AG10803 (cell line): ENCODE measurements around the gene ARHGAP24.
A peak's percentile ranks its signal among the peaks of the same experiment; 100 is the strongest.

Experiments
- DNase-seq: peaks from one replicate; pipeline ENCODE4 v3.0.0; 2010; ENCODE audit warnings: low read depth
- H3K4me3 ChIP-seq: 2 replicates; pipeline ENCODE4 v1.5.1; 2011; ENCODE audit warnings: mild to moderate bottlenecking, low read length, control low read depth
- CTCF ChIP-seq: conservative IDR thresholded peaks from 2 replicates; pipeline ENCODE4 v1.5.1; 2011; ENCODE audit warnings: mild to moderate bottlenecking, low read length, control low read depth, inconsistent platforms

ARHGAP24 gene

DNA sequence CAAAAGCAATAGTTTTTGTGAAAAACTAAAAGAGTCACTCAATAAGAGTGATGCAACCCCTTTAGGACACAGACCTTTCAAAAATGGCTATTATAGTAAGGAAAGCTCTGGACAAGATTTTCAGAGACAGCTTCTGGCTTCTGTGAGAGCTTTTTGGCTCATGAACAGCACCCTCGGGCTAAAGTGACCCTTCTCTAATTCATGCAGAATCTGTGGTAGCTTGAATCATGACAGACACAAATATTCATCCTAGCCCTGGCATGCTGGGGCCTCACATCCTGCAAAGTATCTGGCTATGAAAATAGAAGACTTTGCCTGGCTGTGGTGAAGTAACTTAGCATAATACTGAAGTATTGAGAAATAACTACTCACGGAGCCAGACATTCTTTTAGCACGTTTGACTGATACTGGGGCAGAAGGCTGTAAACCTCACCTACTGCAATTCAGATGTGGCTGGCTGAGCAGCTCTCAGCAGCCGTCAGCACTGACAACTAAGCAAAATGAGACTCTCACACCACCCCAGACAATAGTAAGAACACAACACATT, 557.6 kb downstream of the ARHGAP24 start:
- no peak overlapping the region for H3K4me3 ChIP-seq
- peak; percentile 98 for DNase-seq
- no peak for TF ChIP-seq CTCF

DNA sequence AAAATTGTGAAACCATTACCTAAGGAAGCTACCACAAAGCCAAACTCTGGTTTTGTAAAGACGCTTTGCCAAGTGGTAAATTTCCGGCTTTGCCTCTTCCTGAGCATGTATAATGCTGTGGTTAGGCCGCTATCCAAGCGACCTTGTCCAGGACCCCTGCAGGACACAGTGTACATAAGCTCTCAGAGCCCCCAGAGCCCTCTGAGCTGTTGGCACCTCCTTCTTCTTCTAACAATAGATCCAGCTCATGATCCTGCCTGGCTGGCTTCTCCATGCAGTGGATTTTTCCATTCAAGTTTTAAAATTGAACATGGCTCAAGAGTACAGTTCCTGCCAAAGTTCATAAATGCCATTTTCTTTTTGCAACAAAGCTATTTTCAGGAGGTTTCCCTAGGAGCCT, 558.2 kb downstream of the ARHGAP24 start:
- DNase-seq, result peak; percentile 90
- peak overlapping the region; percentile 23 for H3K4me3 ChIP-seq
- no peak; the same call in 1 of the 2 replicates for TF ChIP-seq CTCF

GRCh38 chr4:86034616-86035015, 559.7 kb downstream of the ARHGAP24 start:
- no peak for DNase-seq
- no peak for TF ChIP-seq CTCF
- H3K4me3 ChIP-seq, result no peak overlapping the region

DNA sequence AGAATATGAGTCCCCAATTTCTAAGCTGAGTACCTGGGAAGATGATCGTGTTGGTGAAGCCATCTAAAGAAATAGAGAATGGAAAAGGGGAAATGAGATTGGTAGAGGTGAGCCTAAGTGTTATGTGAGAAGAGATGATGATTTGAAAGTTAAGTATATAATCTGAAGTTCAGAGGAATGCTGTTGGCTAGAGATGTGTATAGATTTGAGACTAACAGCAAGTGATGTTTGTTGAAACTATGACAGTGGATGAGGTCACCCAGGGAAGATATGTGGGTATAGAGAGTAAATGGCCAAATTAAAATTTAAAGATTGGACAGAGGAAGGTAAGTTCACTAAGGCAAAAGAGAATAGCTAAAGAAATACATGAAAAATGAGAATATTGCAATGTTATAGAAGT, 560.7 kb downstream of the ARHGAP24 start:
- TF ChIP-seq CTCF, result no peak
- H3K4me3 ChIP-seq, result no peak overlapping the region
- DNase-seq, result no peak

DNA sequence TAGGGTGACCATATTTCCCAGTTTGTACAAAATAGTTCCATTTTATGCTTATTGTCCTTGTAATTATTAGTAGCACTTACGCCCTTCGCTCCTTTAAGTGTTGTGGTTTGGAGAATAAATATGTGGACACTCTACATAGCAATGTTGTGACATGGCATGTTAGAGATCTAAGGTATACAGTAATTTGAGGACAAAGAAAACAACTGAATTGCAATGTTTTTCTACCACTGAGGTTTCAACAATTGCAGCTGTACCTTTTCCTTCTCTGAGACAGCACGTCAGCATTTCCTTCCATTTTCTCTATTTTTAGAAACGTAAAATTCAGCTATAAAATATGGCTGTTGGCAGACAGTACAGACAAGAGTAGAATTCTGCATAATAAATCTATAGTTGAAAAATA, 561.8 kb downstream of the ARHGAP24 start:
- no peak overlapping the region for H3K4me3 ChIP-seq
- no peak for TF ChIP-seq CTCF
- no peak for DNase-seq

DNA sequence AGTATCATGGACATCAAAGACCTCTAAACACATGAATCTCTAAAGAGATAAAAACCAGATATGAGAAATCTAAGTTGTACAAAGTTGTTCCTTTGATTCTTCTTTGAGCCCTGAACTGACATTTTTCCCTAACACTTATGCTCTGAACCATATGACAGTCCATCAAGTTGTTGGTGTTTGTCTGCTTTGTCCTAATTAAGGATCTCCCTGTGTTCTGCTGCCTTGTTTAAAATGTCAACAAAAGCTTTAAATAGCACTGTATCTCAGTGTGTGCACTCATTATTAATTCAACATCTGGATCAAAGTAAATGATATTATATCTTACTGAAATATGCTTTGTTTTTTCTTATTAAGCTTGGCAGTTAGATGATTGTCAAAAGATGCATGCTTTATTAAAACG, 563.1 kb downstream of the ARHGAP24 start:
- no peak for DNase-seq
- H3K4me3 ChIP-seq, result no peak overlapping the region
- no peak for TF ChIP-seq CTCF

- no peak overlapping the region for H3K4me3 ChIP-seq
- peak; percentile 65 for TF ChIP-seq CTCF
- DNase-seq, result peak; percentile 56
These were observed 569.0 kb downstream of the ARHGAP24 start for GRCh38 chr4:86043755-86044592.
